Left forelimb (tissue), 1 donor: ENCODE measurements around the gene CARMIL3.
"Not testable (repeated sequence)": the region's sequence is repeated elsewhere in the genome, so short reads cannot be mapped to it uniquely, and the experiment has no call there.

Experiments used
- DNase-seq: peaks from one replicate; pipeline ENCODE4 v3.0.0-alpha.2; 2018; ENCODE audit warnings: low spot score

CARMIL3 gene

DNA sequence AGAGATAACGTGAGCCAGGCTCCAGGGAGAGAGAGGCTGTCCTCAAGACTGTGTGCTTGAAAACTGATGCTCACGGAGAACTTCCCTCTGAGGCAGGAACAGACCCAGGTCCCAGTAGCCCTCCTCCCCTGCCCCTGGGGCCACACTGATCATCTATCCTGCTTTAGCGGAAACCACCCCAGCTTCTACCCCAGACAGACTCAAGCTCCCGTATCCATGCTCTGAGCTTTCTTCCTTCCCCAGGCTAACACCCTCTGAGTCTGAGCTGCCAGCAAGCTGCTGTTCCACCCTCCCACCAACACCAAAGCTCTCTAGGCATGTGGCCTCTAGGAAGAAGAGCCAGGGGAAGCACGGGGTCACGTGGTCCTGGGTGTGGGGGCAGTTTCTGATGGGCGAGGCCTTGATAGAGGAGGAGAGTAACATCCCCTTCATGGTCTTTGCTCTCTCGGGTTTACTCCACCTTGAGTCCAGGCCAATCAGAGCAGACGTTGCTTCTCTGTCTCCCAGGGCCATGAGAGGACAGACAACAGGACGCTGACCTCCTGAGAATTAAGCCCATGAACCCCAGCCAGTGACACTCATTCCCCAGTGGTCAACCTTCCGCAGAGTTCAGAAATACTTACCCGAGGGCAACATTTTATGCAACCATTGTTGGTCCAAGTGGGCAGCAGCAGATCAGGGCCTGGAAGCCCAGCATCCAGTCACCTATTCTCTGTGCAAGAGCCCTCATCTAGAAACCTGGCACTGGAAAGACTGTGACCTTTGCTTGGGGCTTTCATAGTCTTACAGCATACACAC lies 43.7 kb downstream of the CARMIL3 start:
- no peak for DNase-seq

DNA sequence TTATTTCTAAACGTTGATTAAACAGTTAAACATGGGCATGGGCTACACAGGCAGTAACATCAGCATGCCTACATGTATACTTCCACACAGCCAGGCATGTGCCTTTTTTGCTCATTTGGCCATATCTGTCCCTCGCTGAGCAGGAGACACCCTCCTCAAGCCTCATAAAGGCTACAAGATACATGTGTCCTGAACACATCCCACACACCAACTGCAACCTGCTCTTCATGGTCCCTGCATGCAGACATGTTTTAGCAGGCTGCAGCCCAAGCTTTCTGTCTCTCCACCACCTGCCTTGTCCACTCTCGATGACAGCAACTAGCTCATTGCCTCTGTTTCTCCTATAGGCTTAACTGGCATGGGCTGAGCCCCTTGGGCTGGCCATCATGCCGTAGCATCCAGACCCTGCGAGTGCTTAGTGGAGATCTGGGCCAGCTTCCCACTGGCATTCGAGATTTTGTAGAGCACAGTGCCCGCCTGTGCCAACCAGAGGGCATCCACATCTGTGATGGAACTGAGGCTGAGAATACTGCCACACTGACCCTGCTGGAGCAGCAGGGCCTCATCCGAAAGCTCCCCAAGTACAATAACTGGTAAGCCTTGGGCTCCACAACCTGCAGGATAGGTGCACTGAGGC lies 44.9 kb downstream of the CARMIL3 start:
- DNase-seq, result no peak

DNA sequence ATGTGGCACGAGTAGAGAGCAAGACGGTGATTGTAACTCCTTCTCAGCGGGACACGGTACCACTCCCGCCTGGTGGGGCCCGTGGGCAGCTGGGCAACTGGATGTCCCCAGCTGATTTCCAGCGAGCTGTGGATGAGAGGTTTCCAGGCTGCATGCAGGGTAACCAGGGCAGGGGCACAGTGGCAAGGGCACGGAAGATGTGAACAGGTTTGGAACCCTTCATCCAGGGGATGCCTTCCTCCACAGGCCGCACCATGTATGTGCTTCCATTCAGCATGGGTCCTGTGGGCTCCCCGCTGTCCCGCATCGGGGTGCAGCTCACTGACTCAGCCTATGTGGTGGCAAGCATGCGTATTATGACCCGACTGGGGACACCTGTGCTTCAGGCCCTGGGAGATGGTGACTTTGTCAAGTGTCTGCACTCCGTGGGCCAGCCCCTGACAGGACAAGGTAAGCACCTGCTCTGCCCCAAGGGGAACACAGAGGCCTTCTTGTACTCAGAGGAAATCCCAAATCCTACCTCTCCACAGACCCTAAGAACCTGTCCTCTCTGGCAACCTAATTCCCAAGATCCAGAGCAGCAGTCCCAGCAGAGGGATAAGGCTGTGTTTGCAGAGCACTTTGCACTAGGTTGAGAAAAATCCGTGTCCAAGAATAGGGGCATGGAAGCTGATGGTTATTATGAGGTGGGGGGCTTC lies 46.6 kb downstream of the CARMIL3 start:
- no peak for DNase-seq

DNA sequence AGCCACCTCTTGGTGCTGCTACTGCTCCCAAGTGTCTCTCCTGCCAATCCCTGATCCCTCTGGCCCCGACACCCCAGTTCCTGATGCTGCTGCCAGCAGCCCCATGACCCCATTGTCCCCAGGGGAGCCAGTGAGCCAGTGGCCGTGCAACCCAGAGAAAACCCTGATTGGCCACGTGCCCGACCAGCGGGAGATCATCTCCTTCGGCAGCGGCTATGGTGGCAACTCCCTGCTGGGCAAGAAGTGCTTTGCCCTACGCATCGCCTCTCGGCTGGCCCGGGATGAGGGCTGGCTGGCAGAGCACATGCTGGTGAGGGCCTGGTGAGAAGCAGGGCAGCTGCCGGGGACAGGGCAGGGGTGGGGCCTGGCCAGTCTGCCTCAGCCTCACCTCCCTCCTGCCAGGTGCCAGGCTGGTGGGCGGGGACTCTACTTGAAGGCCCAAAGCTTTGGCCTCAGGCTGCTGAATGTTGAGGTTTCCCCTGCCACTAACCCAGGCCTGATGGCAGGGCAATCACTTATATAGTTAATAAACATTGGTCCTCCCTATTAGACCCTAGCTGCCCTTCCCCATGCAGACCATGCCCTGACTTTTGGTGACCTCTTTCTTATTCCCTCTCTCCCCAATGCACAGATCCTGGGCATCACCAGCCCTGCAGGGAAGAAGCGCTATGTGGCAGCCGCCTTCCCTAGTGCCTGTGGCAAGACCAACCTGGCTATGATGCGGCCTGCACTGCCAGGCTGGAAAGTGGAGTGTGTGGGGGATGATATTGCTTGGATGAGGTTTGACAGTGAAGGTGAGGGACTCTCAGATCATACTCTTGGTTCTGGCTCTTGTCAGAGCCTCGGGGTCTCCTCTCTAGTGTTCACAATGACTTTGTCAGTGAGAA lies 47.4 kb downstream of the CARMIL3 start:
- DNase-seq, result no peak

DNA sequence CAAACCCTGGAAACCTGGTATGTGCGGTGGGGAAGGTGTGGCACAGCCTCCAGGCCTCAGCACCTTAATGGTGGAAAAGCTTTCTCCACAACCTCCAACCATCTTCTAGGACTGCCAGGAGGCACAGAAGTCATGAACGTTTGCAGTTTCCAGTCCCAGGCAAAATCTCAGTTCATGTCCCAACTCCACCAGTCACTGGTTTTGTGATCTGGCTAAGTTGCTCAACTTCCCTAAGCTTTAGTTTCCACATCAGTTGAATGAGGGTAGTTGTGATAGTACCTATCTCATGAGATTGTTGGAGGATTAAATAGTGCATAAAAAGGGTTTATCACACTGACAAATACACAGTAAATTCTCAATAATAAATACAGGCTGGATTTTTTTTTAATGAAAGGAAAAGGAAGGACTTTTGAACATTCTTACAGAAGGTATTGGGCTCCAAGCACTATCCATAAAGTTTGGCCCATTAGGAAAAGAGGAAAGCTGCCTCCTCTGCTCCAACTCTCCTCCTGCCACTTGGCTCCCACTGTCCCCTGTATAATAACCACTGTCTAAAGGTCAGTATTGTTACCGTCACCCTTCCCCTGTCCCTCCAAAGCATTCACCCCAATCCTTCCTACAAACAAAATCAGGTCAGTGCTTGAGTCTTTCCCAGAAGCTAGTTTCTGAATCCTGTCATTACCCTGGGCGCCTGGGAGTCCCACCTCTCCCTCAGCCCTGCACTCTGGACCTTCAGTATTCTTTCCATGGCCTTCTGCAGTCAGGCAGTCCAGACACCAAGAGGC lies 48.6 kb downstream of the CARMIL3 start:
- DNase-seq, result no peak

DNA sequence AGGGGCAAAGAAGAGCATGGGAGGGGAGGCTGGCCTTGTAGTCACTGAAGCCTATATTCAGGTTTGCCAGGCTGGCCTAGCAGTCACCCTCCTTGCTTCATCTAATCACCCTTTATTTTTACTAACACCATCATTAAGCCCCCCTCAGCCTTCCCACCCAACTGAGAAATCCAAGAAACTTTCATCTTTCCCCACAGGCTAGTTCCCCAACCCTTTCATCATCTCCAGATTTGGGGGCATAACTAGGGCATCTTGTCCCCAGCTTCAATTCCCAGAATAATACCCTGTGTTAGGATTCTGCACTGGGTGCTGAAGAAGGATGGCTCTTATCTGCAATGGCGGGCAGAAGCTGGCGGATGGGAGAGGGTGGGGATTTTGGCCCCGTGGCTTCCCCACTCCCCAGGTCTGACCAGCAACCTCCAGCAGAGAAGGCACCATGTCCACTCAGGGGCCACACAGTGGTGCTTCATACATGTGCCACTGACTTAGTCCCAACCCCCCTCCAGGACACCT lies 49.2 kb downstream of the CARMIL3 start:
- DNase-seq, result no peak

DNA sequence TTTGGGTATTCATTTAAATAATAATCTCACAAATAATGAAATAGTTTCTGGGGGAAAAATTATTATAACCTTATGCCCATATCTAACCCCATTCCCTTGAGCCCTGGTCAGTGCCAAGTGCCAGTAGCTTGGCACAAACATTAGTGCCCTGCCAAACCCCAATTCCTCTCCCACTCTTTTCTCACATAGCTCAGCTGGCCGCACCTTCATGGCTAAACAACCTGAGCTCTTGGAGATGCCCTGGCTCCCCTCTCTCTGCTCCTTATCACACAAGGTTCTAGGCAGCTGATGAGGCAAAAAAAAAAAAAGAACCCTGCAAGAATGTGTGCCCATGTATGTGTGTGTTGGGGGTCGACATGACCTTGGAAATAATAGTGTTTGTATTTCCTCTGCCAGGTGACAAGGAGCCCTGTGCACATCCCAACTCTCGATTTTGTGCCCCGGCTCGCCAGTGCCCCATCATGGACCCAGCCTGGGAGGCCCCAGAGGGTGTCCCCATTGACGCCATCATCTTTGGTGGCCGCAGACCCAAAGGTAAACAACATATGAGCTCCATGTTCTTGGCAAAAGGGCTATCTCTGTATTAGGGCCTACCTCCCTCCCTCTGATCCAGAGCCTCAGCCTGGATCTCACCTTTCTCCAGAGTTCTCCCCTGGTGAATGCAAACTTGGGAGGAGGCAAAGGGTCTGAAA lies 50.7 kb downstream of the CARMIL3 start:
- no peak for DNase-seq

DNA sequence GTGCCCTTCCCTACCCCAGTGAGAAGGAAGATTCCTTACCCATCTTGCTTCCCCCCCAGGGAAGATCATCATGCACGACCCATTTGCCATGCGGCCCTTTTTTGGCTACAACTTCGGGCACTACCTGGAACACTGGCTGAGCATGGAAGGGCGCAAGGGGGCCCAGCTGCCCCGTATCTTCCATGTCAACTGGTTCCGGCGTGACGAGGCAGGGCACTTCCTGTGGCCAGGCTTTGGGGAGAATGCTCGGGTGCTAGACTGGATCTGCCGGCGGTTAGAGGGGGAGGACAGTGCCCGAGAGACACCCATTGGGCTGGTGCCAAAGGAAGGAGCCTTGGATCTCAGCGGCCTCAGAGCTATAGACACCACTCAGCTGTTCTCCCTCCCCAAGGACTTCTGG lies 51.6 kb downstream of the CARMIL3 start:
- DNase-seq, result no peak

DNA sequence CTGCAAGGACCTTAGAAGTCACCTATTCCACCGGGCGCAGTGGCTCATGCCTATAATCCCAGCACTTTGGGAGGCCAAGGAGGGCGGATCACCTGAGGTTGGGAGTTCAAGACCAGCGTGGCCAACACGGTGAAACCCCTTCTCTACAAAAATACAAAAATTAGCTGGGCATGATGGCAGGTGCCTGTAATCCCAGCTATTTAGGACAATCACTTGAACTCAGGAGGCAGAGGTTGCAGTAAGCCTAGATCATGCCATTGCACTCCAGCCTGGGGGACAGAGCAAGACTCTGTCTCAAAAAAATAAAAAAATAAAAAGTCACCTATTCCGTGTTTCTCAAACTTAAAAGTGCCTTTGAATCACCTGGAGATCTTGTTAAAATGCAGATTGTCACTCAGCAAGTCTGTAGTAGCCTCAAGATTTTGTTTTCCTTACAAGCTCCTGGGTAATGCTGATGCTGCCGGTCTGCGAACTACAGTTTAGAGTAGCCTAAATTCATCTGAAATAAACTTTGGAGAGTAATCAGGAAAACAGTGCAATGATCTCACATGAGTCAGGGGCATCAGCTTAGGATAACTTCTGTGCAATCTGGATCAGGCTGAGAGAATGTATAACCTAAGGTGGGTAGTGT lies 53.9 kb downstream of the CARMIL3 start:
- not testable (repeated sequence) for DNase-seq

DNA sequence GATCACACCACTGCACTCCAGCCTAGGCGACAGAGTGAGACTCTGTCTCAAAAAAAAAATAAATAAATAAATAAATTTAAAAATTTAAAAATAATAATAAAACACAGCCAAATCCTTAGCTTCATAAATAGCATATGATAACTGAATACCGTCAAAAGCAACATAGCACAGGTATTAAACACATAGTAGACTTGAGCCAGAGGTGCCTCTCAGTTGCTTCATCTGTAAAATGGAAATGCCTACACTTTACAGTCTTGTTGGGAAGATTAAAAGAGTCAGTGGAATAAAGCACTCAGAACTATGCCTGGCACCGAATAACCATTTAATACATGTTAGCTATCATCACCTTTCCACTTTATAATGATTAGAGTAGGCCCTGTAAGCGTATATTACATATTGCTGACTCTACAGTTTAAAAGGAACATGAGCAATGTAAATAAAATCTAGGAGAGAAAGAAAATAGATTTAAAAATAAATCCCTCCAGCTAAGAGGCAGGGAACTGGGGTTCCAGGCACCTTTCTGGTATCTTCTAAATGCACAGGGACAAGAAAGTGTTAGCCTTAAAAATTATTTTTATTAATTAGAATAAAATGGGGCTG lies 55.0 kb downstream of the CARMIL3 start:
- no peak for DNase-seq

DNA sequence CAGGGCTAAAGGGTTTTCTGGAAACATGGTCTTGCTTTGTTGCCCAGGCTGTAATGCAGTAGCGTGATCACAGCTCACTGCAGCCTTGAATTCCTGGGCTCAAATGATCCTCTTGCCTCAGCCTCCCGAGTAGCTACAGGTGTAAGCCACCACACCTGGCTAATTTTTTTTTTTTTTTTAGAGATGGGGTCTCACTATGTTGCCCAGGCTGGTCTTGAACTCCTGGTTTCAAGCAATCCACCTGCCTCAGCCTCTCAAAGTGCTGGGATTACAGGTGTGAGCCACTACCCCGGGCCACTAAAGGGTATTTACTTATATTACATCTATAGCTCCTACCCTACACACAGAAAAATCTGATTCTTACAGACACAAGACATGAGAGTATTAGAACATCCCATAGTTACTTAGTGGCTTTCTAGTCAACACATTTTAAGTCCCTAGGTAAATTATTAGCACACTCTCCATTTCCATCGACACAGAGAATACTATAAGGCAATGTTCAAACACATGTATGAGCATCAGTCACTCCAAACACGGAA lies 56.6 kb downstream of the CARMIL3 start:
- DNase-seq, result no peak

DNA sequence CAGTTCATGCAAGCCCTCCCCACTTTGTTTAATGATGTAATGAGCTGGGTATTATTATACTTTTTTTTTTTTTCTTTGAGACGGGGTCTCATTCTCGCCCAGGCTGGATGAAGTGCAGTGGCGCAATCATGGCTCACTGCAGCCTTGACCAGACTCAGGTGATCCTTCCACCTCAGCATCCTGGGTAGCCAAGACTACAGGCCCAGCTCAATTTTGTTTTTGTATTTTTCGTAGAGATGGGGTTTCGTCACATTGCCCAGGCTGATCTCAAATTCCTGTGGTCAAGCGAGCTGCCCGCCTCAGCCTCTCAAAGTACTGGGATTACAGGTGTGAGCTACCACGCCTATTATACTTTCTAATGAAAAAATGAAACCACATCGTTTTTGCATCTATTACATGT lies 58.3 kb downstream of the CARMIL3 start:
- no peak for DNase-seq

DNA sequence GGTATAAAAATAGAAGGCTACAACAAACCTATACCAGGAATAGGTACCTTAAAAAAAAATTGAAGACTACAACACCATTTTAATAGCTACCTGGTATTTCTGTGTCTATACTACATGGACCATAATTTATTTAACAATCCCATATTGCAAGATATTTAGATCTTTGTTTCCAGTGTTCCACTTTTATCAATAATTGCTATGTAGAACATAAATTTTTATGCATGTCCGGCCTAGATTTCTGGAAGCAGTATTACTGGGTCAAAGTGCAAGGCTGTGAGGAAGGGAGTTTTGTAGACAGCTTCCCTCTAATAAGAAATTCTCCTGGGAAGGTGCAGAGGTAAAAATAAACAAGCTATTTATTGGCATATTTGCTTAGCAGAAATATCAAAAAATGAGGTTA lies 58.7 kb downstream of the CARMIL3 start:
- DNase-seq, result no peak

DNA sequence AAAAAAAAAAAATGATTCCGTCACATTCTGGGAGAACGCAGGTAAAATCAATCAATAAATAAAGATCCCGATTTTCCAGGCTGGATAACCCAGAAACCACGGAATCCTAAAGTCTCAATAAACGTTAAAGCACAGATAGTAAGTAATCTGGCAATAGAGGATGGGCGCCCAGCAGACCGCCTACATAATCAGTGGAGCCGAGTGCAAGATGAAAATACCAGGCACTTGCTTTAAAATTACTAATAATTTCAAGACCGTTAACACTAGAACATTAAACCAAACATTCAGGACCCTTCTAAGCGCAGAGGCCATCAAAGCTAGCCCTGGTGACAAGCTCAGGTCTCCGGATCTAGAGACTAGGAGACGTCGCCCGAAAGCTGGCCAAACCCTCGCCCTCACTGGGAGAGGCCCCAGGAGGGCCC lies 61.6 kb downstream of the CARMIL3 start:
- DNase-seq, result no peak

DNA sequence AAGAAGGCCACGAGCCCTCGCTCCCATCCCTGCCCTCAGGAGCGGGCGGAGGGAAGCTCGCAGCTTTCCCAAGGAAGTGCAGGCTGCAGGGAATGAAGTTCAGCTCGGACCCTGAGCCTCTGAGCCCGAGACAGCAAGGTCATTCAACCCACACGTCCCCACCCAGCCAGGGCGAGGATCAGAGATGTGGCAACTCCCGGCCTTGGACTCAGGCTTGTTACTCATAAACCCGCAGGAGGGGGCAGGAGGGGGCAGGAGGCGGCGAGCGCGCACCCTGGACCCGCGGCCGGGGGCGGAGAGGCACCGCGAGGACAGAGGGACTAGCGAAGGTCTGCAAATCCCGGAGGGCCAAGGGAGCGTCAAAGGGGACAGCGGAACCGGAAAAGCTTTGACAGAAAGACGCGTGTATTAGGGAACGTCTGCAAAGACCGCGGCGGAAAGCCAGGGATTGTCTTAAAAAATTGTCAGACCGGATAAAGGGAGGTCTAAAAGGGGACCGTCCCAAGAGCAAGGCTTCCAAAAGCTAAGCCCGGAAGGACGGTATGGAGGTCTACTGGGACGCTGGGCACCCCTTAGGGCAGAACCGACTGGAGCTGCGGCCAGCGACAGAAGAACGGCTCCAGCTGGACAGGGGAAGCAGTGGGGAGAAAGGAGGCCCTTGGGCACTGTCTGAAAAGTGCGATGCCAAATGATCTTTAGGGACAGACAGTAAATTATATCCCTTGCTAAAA lies 62.2 kb downstream of the CARMIL3 start:
- no peak for DNase-seq

DNA sequence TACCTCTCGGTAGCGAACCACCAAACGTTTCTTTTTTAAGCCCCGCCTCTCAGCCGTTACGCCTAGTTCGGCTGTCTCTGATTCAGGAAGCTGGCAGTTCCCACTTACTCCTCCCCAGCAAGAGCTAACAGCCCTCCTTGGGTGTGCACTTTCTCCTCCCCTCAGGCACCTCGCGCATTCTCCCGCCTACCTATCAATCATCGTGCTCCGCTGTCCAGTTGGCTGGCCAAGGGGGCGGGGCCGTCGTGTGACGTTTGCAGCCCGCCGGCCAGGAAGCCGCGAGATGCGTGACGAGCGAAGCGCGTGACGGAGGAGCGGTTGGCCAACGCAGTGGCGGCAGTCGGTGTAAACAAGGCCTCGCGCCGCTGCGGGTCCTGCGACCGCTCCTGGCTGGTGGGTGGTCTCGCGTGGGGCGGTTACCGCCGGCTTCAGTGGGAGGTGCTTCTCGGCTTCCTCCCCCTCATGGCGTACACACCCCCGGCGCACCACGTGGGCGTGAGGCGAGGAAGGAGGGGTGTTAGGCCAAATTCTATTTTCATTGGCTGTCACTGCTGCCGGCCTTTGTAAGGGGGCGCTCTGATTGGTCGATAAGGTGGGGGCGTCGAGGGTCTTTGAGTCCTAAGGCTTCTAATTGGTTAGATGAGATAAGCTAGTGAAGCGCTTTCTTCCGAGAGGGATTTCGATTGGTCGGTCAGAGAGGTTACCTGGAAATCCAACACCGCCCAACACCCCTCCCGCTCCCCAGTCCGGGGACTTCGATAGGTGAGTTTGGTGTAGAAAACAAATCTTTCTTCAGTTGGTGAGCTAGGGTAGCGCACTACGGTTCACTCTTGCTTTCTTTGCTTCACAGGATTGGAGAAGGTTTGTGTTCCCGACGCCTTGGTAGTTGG lies 63.0 kb downstream of the CARMIL3 start, which contains the start of the genes DCAF11 and NRL:
Gene DCAF11, plus strand, starts transcription at position 246 of the 890 bp plus-strand sequence. CDS start 818 bp downstream, outside the sequence.
Gene NRL, minus strand, starts transcription at position 418 of the 890 bp plus-strand sequence. CDS start 32,101 bp downstream, outside the sequence.
- peak; percentile 99 for DNase-seq
